B cell (primary cell): ENCODE data around the gene LCORL. TPM values are rescaled to one million over a fixed set of nuclear protein-coding genes. Genes with fewer than 3 reads are reported as not detected.

ENCODE experiments used
- ATAC-seq: fragments of 200-7000 bp; cut with Tn5 transposase; one replicate; pipeline ENCODE4 v1.10.0; 2021; ENCODE audit warnings: low read depth, mild to moderate bottlenecking, moderate number of reproducible peaks, moderate library complexity
- CTCF ChIA-PET: fragments of 350-600 bp; sonication (Branson Sonifier 250); formaldehyde crosslinking; loops from one replicate; lab custom pipeline; 2021; ENCODE audit warnings: antibody characterized with exemption, inconsistent platforms; lab: Charles Lee
- POLR2A ChIA-PET: fragments of 350-600 bp; sonication (Branson Sonifier 250); formaldehyde crosslinking; loops from one replicate; lab custom pipeline; 2021; ENCODE audit warnings: antibody characterized with exemption; lab: Charles Lee
- DNase-seq: peaks from one replicate; pipeline ENCODE4 v3.0.0; 2013
- H2AFZ ChIP-seq: 2 replicates; pipeline ENCODE4 v1.6.1; 2012; ENCODE audit warnings: mild to moderate bottlenecking, low read depth, low read length; ENCODE audit not compliant: insufficient read depth, poor library complexity, severe bottlenecking
- H3K27ac ChIP-seq, 2 donors: 1 replicate in 1 of 2; 2 replicates in 1 of 2; pipeline ENCODE4 v1.5.1; 2012 to 2013; ENCODE audit warnings: low read length in 2 of 2, mild to moderate bottlenecking in 2 of 2, moderate library complexity in 1 of 2
- H3K27me3 ChIP-seq, 4 experiments: fragments of 200-600 bp in 1 of 4; sonication (generic) in 1 of 4; replicated peaks in 1 of 4; 1 replicate in 2 of 4; 2 replicates in 2 of 4; pipeline versions ENCODE4 v1.6.1 to v1.7.0; 2013 to 2016; ENCODE audit warnings: low read length in 3 of 4, mild to moderate bottlenecking in 2 of 4, mixed read lengths in 1 of 4, moderate library complexity in 1 of 4; ENCODE audit not compliant: insufficient read depth in 4 of 4, control insufficient read depth in 3 of 4; ENCODE audit errors: control extremely low read depth in 1 of 4
- H3K36me3 ChIP-seq, 2 experiments: replicated peaks in 1 of 2; 1 replicate in 1 of 2; 2 replicates in 1 of 2; pipeline versions ENCODE4 v1.6.1 to v1.7.1; 2013; ENCODE audit warnings: low read length in 1 of 2; ENCODE audit not compliant: insufficient read depth in 2 of 2, control insufficient read depth in 1 of 2; ENCODE audit errors: control extremely low read depth in 1 of 2, extremely low read depth in 1 of 2
- H3K4me1 ChIP-seq, 2 donors: fragments of 200-600 bp in 1 of 2; sonication (generic) in 1 of 2; 1 replicate in 1 of 2; 2 replicates in 1 of 2; pipeline versions ENCODE4 v1.5.1 to v1.6.1; 2013 to 2017; ENCODE audit warnings: low read length in 2 of 2; ENCODE audit not compliant: control insufficient read depth in 2 of 2, insufficient read depth in 2 of 2
- H3K4me2 ChIP-seq: replicated peaks from 2 replicates; pipeline ENCODE3; 2012; ENCODE audit warnings: mild to moderate bottlenecking, low read depth, low read length; ENCODE audit not compliant: poor library complexity, severe bottlenecking
- H3K4me3 ChIP-seq, 5 experiments: fragments of 200-600 bp in 1 of 5; sonication (generic) in 1 of 5; 1 replicate in 3 of 5; 2 replicates in 2 of 5; pipeline versions ENCODE4 v1.5.1 to v1.7.0; 2011 to 2016; ENCODE audit warnings: low read length in 4 of 5, mild to moderate bottlenecking in 4 of 5, low read depth in 2 of 5, control low read depth in 1 of 5, moderate library complexity in 1 of 5; ENCODE audit not compliant: insufficient read depth in 1 of 5; ENCODE audit errors: control extremely low read depth in 1 of 5, extremely low read depth in 1 of 5
- H3K79me2 ChIP-seq: fragments of 200-600 bp; sonication (generic); one replicate; pipeline ENCODE4 v1.6.0; 2016; ENCODE audit warnings: low read length; ENCODE audit not compliant: control insufficient read depth, insufficient read depth
- H3K9ac ChIP-seq: fragments of 200-600 bp; sonication (generic); 2 replicates; pipeline ENCODE4 v1.6.1; 2017; ENCODE audit warnings: mild to moderate bottlenecking, low read length, moderate library complexity
- H3K9me3 ChIP-seq, 3 donors: one replicate each; pipeline versions ENCODE4 v1.6.1 to v1.7.1; 2013; ENCODE audit warnings: low read length in 2 of 3; ENCODE audit not compliant: control insufficient read depth in 2 of 3, insufficient read depth in 1 of 3; ENCODE audit errors: control extremely low read depth in 1 of 3
- H4K20me1 ChIP-seq: 2 replicates; pipeline ENCODE4 v1.6.0; 2012; ENCODE audit warnings: mild to moderate bottlenecking, low read length; ENCODE audit not compliant: insufficient read depth, control insufficient read depth, poor library complexity, severe bottlenecking
- H3K27ac Mint-ChIP-seq: one replicate; pipeline ENCODE4 v1.8.0; 2021; ENCODE audit warnings: mixed read lengths
- H3K27me3 Mint-ChIP-seq: one replicate; pipeline ENCODE4 v1.8.0; 2021; ENCODE audit warnings: mixed read lengths
- H3K4me1 Mint-ChIP-seq: one replicate; pipeline ENCODE4 v1.8.0; 2021; ENCODE audit warnings: mixed read lengths
- H3K4me3 Mint-ChIP-seq: one replicate; pipeline ENCODE4 v1.8.0; 2021; ENCODE audit warnings: mixed read lengths
- H3K9me3 Mint-ChIP-seq: one replicate; pipeline ENCODE4 v1.8.0; 2022; ENCODE audit warnings: mixed read lengths; ENCODE audit not compliant: insufficient read depth
- CTCF ChIP-seq: fragments of 200-600 bp; IDR thresholded peaks from one replicate; pipeline ENCODE4 v1.8.0; 2022; ENCODE audit warnings: antibody characterized with exemption, mild to moderate bottlenecking
- EZH2 ChIP-seq: IDR thresholded peaks from 2 replicates; pipeline ENCODE4 v1.6.1; 2012; ENCODE audit warnings: borderline replicate concordance, low read depth, mild to moderate bottlenecking, moderate library complexity, low read length; ENCODE audit not compliant: insufficient read depth, poor library complexity, severe bottlenecking
- WGBS: methylation state at CpG from one replicate; pipeline ENCODE4 v1.1.5; 2013; ENCODE audit warnings: missing lambda C conversion rate; ENCODE audit not compliant: insufficient coverage; 5-methylcytosine and 5-hydroxymethylcytosine counted together
- intact Hi-C: fragments of 100-400 bp; cut with micrococcal nuclease; formaldehyde crosslinking; loops from one replicate; pipeline ENCODE4 v1.10.0; 2022
- polyA minus RNA-seq: library from RNA; depleted of rRNA, polyadenylated mRNA; stranded (reverse); fragments of >200 nt; gene quantifications from 2 replicates; pipeline ENCODE4 v1.2.3, GENCODE V29; 2012
- polyA plus RNA-seq: library from polyadenylated mRNA; depleted of rRNA; stranded (reverse); fragments of >200 nt; gene quantifications from 2 replicates; pipeline ENCODE4 v1.2.3, GENCODE V29; 2012
- total RNA-seq, 2 donors: library from RNA; stranded (reverse); fragments of 120-200 nt in 1 of 2; gene quantifications; 1 replicate in 1 of 2; 2 replicates in 1 of 2; pipeline versions ENCODE4 v1.2.3 to v1.2.4, GENCODE V29; 2013 to 2022

The LCORL gene
- total RNA-seq (30.4 and 31.3 TPM in 2 replicates), polyA plus RNA-seq (1.2 and 4.7 TPM in 2 replicates), polyA minus RNA-seq (4.6 and 6.3 TPM in 2 replicates)
- 24.1 TPM for total RNA-seq (2013)

- peaks cover 22% of the 10 kb centered on the region for H3K4me1 Mint-ChIP-seq
- peak within 1 kb of the TSS; percentile 96 for H3K4me3 Mint-ChIP-seq
- DNase-seq (peak; percentile 95), ATAC-seq (peak; percentile 77)
- peaks cover 3% of the 10 kb centered on the region for H3K27me3 Mint-ChIP-seq
- TF ChIP-seq CTCF, result peak; percentile 15
- no peak for TF ChIP-seq EZH2
- Histone ChIP-seq H3K4me2 (peak within 1 kb of the TSS; percentile 95), H3K4me1 (peaks cover 14 to 18% of the 10 kb centered on the region in 2 donors), H3K79me2 (peaks cover 37% of the 10 kb centered on the region), H3K9me3 (no peaks in the 10 kb centered on the region), H3K36me3 (no peaks in the 10 kb centered on the region), H3K9ac (peak within 1 kb of the TSS; percentile 92), H3K4me3 (peak within 1 kb of the TSS; percentile 71 to 98 (median 85)), H3K27me3 (peaks cover 0 to 5% (median 0%) of the 10 kb centered on the region in 4 experiments), H3K27ac (peak within 1 kb of the TSS; percentile 86 to 88), H2AFZ (peak within 1 kb of the TSS; percentile 95), H4K20me1 (peaks cover 24% of the 10 kb centered on the region)
- POLR2A ChIA-PET, result interaction anchor here (0.8 to 1.5 kb wide), 2 partner anchors 211 to 408 kb away, joined by 3 to 7 read pairs; partner anchors contain the start of genes DCAF16, MED28 and NCAPG
- intact Hi-C loops, result loop anchor here (1.0 to 5.0 kb wide), 5 partner anchors 35 to 1795 kb away; partner anchors contain the start of genes DCAF16, LAP3, NCAPG and TAPT1
- H3K9me3 Mint-ChIP-seq, result no peaks in the 10 kb centered on the region
- CTCF ChIA-PET, result interaction anchor here (1.6 kb wide), 1 partner anchor 205 kb away, joined by 4 read pairs; no protein-coding TSS in a partner anchor
- under 1% methylated on average over 60 of the region's 71 CpGs for WGBS
- H3K27ac Mint-ChIP-seq, result peak within 1 kb of the TSS; percentile 98
These were observed at the start of gene LCORL for GRCh38 chr4:18021720-18022571. LCORL (minus strand) TSS chr4:18021755; CDS start chr4:18021751, 4 bp downstream.

DNA sequence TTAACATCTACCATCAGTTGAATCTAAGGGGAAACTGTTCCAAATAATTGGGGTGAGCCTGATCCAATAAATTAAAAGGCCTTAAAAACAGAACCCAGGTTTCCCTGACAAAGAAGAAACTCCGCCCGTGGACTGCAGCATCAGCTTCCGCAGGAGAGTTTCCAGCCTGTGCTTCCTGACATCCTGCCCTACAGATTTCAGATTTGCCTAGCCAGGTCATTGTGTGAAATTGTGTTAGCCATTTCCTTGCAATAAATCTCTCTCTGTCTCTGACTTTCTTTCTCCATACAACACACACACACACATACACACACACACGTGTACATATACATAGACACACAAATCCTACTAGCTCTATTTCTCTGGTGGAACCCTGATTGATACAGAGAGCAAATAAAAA, 48.3 kb upstream of the LCORL start:
- no peak overlapping the region for H3K9ac ChIP-seq
- H3K79me2 ChIP-seq, result no peaks in the 10 kb centered on the region
- POLR2A ChIA-PET, result no interaction called here
- H3K27me3 ChIP-seq, result peaks cover 0 to 23% (median 12%) of the 10 kb centered on the region in 4 experiments
- no peaks in the 10 kb centered on the region for H4K20me1 ChIP-seq
- H3K4me2 ChIP-seq, result no peak overlapping the region
- no peak overlapping the region for H3K4me3 ChIP-seq
- WGBS, result 61% methylated on average over 3 of the region's 4 CpGs
- no peaks in the 10 kb centered on the region for H3K4me1 ChIP-seq
- H3K36me3 ChIP-seq, result no peaks in the 10 kb centered on the region
- intact Hi-C loops, result no loop called here
- CTCF ChIA-PET, result no interaction called here
- H3K9me3 Mint-ChIP-seq, result peaks cover 3% of the 10 kb centered on the region
- no peak overlapping the region for H3K4me3 Mint-ChIP-seq
- no peak overlapping the region for H3K27ac ChIP-seq
- H3K27ac Mint-ChIP-seq, result no peak overlapping the region
- H3K27me3 Mint-ChIP-seq, result peaks cover 51% of the 10 kb centered on the region
- TF ChIP-seq EZH2, result no peak
- no peak for TF ChIP-seq CTCF
- H3K9me3 ChIP-seq, result no peaks in the 10 kb centered on the region
- DNase-seq, result no peak
- no peaks in the 10 kb centered on the region for H3K4me1 Mint-ChIP-seq
- H2AFZ ChIP-seq, result no peak overlapping the region
- no peak for ATAC-seq
